T-helper 22 cell (primary cell): ENCODE results near the gene TMX1.

Experiments used
- DNase-seq: peaks from one replicate; pipeline ENCODE4 v3.0.0-alpha.2; 2020; ENCODE audit warnings: low read depth

The TMX1 gene

DNA sequence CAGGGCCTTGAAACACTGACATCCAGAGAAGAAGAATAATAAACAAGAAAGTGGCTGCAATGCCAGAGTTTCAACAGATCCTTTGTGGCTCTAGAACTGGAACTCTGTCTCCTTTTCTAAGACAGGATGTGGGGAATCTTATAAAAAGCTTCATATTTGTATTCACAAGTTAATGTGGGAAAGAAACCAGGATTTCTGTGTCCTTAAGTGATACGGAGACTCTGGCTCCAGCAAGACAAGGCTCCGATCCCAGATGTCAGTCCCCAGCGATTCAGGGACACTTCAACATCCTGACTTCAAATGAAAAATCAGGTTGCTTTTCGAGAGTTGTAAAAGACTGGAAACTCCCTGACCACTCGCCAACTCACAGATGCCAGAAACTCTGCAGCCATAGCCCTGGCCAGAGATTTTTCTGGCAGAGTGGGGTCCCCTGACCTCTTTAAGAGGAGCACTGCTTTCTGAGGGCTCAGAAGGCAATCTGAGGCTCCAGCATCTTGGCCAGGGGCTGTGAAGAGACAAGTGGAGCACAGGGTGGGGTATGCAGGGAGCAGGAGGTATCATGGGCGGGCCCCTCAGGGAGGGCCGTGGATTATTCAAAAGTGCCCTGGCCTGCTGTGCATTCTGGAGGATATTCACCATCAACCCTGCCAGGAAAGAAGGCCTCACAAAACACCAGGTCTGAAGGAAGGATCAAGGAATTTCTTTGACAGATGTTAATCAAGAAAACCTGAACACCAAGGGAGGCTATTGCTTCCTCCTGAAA lies 53.3 kb downstream of the TMX1 start:
- DNase-seq = no peak

DNA sequence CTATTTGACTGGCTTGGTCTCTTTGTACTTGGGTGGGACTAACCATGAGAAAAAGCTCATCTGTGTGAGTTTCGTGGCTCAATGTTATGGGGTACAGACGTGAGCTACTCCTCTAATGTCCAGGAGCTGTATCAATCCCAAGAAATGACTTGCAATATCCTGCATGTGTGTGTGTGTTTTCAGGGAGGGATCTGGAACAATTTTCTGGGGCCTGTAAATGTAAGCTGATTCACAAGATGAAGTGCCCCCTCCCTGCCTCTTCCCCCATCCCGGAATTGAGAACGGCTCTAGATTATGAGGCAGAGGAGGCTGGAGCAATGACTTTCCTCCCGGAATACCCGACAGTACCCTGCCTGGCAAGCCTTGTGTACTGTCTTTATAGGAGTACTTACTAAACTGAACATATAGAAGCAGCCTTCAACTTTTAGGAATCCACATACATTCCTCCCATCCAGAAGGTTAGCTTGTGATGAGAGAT lies 53.9 kb downstream of the TMX1 start:
- no peak for DNase-seq

DNA sequence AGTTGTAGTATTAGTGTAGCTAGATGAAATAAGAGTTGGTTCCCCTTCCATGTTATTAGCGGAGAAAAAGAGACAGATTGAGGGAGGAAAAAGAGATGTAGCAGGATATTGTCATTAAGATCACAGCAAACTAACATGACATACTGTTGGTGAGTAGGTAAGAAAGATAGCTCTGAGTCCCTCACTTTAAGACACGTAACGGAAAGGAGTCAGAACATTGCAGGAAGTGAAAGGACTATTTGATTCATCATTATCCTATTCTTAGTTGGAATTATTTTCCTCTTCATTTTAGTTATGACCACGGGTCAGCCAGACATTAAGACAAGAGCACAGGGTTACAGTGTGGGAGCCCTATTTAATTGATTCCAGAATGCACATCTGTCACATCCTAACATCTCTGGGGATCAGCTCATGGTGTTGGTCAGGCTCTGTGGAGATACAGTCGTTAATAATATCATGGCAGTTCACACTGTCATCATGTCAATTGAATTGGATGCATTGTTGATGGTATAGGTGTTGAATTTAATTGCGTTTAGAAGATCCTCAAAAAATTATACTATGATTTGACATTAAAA lies 55.0 kb downstream of the TMX1 start:
- DNase-seq = no peak

DNA sequence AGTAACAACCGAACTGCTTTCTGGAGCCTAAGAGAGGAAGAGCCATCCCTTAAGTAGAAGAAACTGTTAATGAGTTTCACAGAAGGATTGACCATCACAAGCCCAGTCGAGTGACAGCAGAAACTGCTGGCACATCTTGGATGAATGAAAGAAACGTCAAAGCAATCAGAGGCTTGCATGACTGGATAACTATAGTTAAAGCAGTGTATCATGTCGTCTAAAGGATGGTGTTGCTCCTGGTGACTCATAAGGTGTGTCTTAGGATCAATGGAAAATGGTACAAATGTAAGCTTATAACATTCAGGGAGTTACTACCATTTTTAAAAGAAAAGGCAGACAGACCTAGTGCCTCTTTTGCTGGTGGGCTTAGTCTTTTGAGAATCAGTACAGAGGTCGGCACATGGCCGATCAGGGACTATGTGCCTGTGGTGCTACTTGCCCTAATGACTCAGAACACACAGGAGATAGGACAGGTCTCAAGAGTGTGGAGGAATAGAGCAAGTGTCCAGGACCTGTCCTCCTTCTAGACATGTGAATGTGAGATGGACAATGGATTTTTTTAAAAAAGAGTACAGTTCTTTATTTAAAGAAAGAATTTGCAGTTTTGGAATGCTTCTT lies 55.7 kb downstream of the TMX1 start:
- DNase-seq = no peak

DNA sequence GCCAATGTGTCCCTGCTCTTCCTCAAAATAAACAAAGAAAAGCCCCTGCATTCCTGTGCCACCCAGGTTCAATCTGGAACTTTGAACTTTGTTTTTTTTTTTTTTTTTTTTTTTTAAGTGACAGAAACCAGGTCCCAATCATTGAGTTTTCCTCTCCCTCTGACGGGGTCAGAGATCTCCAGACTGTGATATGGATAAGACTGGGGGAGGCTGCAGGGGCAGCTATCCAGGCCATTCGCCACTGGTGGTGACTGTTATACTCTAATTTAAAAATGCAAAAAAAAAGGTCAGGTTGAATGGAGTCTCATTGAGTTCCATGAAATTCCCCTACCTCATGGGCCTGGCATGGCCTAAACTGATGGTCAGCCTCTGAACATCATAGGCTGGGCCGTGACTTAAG lies 57.0 kb downstream of the TMX1 start:
- DNase-seq = no peak

DNA sequence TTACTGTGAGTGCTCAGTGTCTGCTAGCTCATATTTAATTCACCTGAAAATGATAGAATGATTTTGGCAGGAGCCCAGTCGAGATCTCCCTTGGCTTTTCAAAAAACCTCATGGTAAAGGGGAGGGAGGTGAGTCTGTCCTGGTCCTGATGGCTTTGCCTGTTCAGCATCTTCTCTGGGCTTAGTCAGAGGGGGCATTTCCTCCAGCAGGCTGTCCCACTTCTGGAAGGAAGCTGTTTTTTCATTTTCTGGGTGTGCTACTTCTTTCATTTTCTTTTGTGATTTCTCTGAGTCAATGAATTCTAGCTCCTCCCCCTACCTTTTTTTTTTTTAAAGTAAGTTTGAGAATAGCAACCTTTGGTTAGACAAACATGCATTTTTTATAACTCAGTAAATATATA lies 58.8 kb downstream of the TMX1 start:
- no peak for DNase-seq

DNA sequence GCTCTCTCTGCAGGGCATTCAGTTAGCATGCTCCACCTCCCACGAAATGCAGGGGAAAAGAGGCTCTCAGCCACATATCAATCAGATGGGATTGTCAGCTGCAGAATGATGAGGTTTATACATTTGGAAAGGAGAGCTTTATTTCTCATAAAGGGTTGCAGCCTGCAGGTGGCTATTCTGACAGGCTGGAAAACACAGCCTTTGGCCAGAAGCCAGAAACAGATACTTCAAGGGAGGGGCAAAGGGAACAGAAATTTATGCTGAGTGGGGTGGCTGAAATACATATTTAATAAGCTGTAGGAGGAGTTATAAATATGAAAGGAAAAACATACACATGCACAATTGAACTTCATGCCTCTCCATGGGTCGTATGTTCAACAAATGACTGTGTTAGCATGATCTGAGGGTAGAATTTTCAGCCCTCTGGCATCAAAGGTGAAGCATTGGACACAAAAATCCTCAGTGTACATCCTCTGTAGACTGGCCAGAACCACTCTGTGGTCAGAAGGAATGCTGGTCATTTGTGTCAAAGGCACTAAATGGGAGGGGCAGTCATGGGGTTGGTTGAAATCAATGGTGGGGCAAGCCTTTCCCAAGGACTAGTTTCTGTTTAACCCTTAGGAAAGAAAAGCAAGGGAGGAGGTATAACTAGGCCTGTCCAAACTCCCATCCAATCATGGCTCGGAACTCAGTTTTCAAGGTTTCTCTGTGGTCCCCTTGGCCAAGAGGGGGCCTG lies 62.4 kb downstream of the TMX1 start:
- DNase-seq = no peak

DNA sequence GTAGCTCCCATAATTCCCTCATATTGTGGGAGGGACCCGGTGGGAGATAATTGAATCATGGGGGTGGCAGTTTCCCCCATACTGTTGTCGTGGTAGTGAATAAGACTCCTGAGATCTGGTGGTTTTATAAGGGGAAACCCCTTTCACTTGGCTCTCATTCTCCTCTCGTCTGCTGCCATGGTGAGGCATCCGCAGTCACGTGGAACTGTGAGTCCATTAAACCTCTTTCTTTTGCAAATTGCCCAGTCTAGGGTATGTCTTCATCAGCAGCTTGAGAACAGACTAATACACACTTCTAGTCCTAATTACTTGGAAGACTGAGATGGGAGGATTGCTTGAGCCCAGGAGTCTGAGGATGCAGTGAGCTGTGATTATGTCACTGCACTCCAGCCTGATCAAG lies 64.4 kb downstream of the TMX1 start:
- DNase-seq = no peak

DNA sequence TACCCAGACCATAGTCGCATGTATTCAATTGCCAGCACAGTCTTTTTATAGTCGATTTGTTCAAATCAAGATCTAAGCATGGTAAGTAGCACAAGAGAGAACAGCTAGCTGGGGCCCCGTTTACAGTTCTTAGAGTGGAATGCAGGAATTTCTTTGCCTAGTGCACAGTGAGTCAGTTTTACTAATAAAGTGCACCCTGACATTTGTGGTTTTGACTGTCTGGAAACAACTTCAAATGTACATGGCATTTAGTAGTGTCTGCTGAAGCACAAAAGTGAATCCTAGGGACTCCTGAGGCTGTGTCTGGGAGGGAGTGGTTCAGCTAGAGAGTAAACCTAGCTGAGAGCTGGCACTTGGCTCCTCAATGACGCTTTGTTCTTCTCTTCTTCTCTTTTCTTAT lies 64.9 kb downstream of the TMX1 start:
- no peak for DNase-seq

DNA sequence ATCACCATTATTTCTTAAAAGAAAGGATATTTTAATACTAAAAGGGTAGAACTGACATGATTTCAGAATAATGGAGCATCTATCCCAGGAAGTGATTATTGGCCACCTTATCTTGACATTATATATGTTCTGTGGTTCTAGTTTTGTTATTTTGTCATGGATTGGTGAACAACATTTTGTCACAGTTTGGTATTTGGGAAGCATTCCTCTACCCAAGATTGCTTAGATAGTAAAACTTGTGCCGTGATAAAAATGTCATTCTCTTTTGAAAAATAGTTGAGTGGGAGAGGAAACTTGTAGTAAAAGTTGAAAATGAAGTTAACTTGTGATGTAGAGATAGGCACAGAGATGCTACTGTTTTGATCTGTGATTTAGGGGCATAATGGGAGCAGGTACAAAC lies 65.7 kb downstream of the TMX1 start:
- no peak for DNase-seq
